ENCODE results near the gene VWA8.
A peak's percentile ranks its signal among the peaks of the same experiment; 100 is the strongest.

VWA8 gene

GRCh38 chr13:41614671-41615527, 346.0 kb downstream of the VWA8 start:
- intact Hi-C loops (cut with DNase I) = no loop called here
- DNase-seq = no peak

- peak in 38 of 42 donors; percentile 7 to 72 (median 31) for DNase-seq
- intact Hi-C loops (cut with DNase I) = no loop called here
Observed at GRCh38 chr13:41613984-41614661, 346.8 kb downstream of the VWA8 start.

GRCh38 chr13:41613471-41613870, 347.4 kb downstream of the VWA8 start:
- DNase-seq = no peak
- intact Hi-C loops (cut with DNase I) = no loop called here

- DNase-seq = peak in 24 of 42 donors; percentile 7 to 63 (median 33)
- intact Hi-C loops (cut with DNase I) = no loop called here
Observed at GRCh38 chr13:41611385-41611784, 349.5 kb downstream of the VWA8 start.

- intact Hi-C loops (cut with DNase I) = no loop called here
- no peak for DNase-seq
Observed at GRCh38 chr13:41610404-41610803, 350.5 kb downstream of the VWA8 start.

- intact Hi-C loops (cut with DNase I) = no loop called here
- DNase-seq = no peak
Observed at GRCh38 chr13:41609828-41610227, 351.1 kb downstream of the VWA8 start.

- DNase-seq = no peak
- intact Hi-C loops (cut with DNase I) = no loop called here
Observed at GRCh38 chr13:41608839-41609177, 352.1 kb downstream of the VWA8 start.

GRCh38 chr13:41608111-41608838, 352.6 kb downstream of the VWA8 start:
- intact Hi-C loops (cut with DNase I) = no loop called here

GRCh38 chr13:41606646-41607045, 354.3 kb downstream of the VWA8 start:
- intact Hi-C loops (cut with DNase I) = no loop called here
- DNase-seq = no peak

More at GRCh38 chr13:41608111-41608838, 352.6 kb downstream of the VWA8 start:
- DNase-seq = no peak

- intact Hi-C loops (cut with DNase I) = no loop called here
- no peak for DNase-seq
Observed at GRCh38 chr13:41605319-41606285, 355.3 kb downstream of the VWA8 start.

- intact Hi-C loops (cut with DNase I) = no loop called here
Observed at GRCh38 chr13:41603917-41604316, 357.0 kb downstream of the VWA8 start.

GRCh38 chr13:41601718-41602445, 359.0 kb downstream of the VWA8 start:
- intact Hi-C loops (cut with DNase I) = no loop called here
- no peak for DNase-seq

More at GRCh38 chr13:41603917-41604316, 357.0 kb downstream of the VWA8 start:
- no peak for DNase-seq

GRCh38 chr13:41599619-41600018, 361.3 kb downstream of the VWA8 start:
- intact Hi-C loops (cut with DNase I) = no loop called here
- no peak for DNase-seq

- no peak for DNase-seq
- intact Hi-C loops (cut with DNase I) = no loop called here
Observed at GRCh38 chr13:41597348-41598041, 363.4 kb downstream of the VWA8 start.

- intact Hi-C loops (cut with DNase I) = no loop called here
- DNase-seq = no peak
Observed at GRCh38 chr13:41596190-41596589, 364.7 kb downstream of the VWA8 start.

GRCh38 chr13:41595298-41595697, 365.6 kb downstream of the VWA8 start:
- DNase-seq = no peak
- intact Hi-C loops (cut with DNase I) = no loop called here

GRCh38 chr13:41590643-41591042, 370.3 kb downstream of the VWA8 start:
- DNase-seq = no peak
- intact Hi-C loops (cut with DNase I) = no loop called here

- intact Hi-C loops (cut with DNase I) = no loop called here
- DNase-seq = no peak
Observed at GRCh38 chr13:41590122-41590521, 370.8 kb downstream of the VWA8 start.
